ENCODE measurements around the gene NRIP1.

- TF ChIP-seq ZNF274 (IDR thresholded peaks at IDR 0.05; ENCODE audit: low read depth, low read length): no peak
- TF ChIP-seq CTCF (IDR thresholded peaks at IDR 0.05 in 2 of 3, conservative IDR thresholded peaks at IDR 0.05 in 1 of 3; ENCODE audit: borderline replicate concordance in 1 of 3, insufficient read depth in 1 of 3, low read depth in 2 of 3, low read length in 2 of 3): no peak
- no peak for TF ChIP-seq EGR1 (IDR thresholded peaks at IDR 0.05; ENCODE audit: low read depth)
- TF ChIP-seq YY1 (IDR thresholded peaks at IDR 0.05; ENCODE audit: extremely low read depth, insufficient replicate concordance, low read depth, low read length): no peak
- TF ChIP-seq POLR2AphosphoS5 (IDR thresholded peaks at IDR 0.05; ENCODE audit: low read depth, low read length): no peak
- TF ChIP-seq MAX (IDR thresholded peaks at IDR 0.05): no peak
- no peak for TF ChIP-seq POLR2A (IDR thresholded peaks at IDR 0.05; ENCODE audit: borderline replicate concordance, extremely low read depth, insufficient read depth, insufficient read length)
- no peak for TF ChIP-seq SP1 (IDR thresholded peaks at IDR 0.05; ENCODE audit: low read depth)
- no peak for TF ChIP-seq SRF (IDR thresholded peaks at IDR 0.05; ENCODE audit: low read depth)
- TF ChIP-seq RAD21 (IDR thresholded peaks at IDR 0.05; ENCODE audit: low read depth): no peak
Measured at GRCh38 chr21:14977814-14978213, 87.0 kb downstream of the NRIP1 start.

Data from HCT116 (cell line).